ENCODE results near the gene GRM4. TPM values are rescaled to one million over a fixed set of nuclear protein-coding genes. Genes with fewer than 3 reads are reported as not detected.

The GRM4 gene
- total and polyA plus RNA-seq, 12 donors = not detected

DNA sequence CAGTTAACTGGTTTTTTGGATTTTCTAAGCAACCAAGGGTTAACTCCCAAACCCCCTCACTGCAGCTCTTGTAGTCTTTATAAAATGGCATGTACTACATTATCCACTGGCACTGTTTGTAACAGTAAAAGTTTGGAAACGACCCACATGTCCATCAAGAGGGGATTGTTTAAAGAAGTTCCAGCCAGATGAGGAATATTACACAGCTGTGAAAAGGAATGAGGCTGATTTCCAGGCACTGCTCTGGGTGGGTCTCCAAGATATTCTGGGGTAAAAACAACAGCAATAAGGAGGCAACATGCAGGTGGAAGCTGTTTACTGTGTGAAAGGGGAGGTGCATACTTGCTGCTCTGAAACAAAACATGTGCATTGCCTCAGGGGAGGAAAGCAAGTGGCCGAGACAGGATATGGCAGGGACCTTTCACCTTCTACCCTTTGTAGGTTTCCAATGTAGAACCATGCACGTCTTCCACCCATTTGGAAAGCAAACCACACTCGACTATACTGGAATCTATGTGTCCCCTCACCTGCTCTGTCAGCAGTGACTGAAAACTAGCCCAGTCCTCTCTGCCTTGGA, 51.9 kb downstream of the GRM4 start:
- no peak for DNase-seq
- Histone ChIP-seq H3K27ac (no peak overlapping the region), H3K4me3 (no peak overlapping the region), H3K36me3 (no peaks in the 10 kb centered on the region), H3K27me3 (peaks cover 5 to 63% (median 40%) of the 10 kb centered on the region in 7 donors), H3K9me3 (no peaks in the 10 kb centered on the region), H3K4me1 (no peaks in the 10 kb centered on the region)
- no peak for ATAC-seq
- TF ChIP-seq, protein P1, sequence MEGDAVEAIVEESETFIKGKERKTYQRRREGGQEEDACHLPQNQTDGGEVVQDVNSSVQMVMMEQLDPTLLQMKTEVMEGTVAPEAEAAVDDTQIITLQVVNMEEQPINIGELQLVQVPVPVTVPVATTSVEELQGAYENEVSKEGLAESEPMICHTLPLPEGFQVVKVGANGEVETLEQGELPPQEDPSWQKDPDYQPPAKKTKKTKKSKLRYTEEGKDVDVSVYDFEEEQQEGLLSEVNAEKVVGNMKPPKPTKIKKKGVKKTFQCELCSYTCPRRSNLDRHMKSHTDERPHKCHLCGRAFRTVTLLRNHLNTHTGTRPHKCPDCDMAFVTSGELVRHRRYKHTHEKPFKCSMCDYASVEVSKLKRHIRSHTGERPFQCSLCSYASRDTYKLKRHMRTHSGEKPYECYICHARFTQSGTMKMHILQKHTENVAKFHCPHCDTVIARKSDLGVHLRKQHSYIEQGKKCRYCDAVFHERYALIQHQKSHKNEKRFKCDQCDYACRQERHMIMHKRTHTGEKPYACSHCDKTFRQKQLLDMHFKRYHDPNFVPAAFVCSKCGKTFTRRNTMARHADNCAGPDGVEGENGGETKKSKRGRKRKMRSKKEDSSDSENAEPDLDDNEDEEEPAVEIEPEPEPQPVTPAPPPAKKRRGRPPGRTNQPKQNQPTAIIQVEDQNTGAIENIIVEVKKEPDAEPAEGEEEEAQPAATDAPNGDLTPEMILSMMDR (IDR thresholded peaks at IDR 0.05) = no peak
- WGBS, 2 donors = 38 to 50% methylated on average over 4 of the region's 4 CpGs
- intact Hi-C loops (cut with DNase I) = no loop called here

DNA sequence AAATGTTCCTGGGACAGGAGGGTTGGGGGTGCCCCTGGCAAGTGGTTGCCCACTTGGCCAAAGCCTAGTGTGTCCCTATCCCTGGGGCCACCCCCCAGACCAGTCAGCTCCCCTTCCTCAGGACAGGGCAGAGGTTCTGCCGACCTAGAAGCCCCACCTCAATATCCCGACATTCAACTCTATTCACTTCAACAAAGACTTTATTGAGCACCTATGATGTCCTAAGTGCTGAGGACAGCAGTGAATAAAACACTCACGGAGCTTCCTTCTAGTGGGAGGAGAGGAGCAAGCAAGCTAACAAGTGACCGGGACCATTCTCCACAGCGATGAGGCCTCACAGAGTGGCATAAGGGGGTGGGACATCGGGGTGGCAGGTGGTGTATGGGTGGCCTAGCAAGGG, 52.7 kb downstream of the GRM4 start:
- TF ChIP-seq, protein P1 (IDR thresholded peaks at IDR 0.05) = no peak
- DNase-seq = no peak
- Histone ChIP-seq H3K27ac (no peak overlapping the region), H3K9me3 (no peaks in the 10 kb centered on the region), H3K27me3 (peaks cover 5 to 56% (median 40%) of the 10 kb centered on the region in 7 donors), H3K36me3 (no peaks in the 10 kb centered on the region), H3K4me3 (no peak overlapping the region), H3K4me1 (no peaks in the 10 kb centered on the region)
- WGBS, 2 donors = 85 to 89% methylated on average over 6 of the region's 6 CpGs
- intact Hi-C loops (cut with DNase I) = no loop called here
- no peak for ATAC-seq

DNA sequence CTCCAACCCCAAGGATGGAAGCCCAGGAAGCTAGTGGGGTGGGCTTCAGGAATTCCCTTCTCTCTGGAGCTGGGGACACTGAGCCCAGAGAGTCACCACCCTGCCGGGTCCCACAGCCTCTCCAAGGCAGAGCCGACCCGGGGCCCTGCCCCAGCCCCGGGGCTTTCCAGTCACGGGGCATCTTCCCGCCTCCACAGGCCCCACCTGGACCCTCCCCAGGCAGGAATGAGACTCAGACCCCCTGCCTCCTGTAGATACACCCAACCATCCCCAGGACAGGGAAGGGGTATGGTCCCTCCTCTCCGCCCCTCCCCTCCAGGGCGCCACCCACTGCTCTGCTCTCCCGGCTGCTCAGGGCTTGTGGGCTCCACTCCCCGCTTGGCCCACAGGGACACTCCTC, 53.3 kb downstream of the GRM4 start:
- no peaks in the 10 kb centered on the region for H3K36me3 ChIP-seq
- no peak overlapping the region for H3K4me3 ChIP-seq
- H3K27ac ChIP-seq = no peak overlapping the region
- ATAC-seq (no peak), DNase-seq (no peak)
- H3K4me1 ChIP-seq = no peaks in the 10 kb centered on the region
- peaks cover 5 to 50% (median 35%) of the 10 kb centered on the region in 7 donors for H3K27me3 ChIP-seq
- intact Hi-C loops (cut with DNase I) = no loop called here
- H3K9me3 ChIP-seq = no peaks in the 10 kb centered on the region
- TF ChIP-seq, protein P1 (IDR thresholded peaks at IDR 0.05) = no peak
- 73 to 78% methylated on average over 10 of the region's 10 CpGs for WGBS, 2 donors

DNA sequence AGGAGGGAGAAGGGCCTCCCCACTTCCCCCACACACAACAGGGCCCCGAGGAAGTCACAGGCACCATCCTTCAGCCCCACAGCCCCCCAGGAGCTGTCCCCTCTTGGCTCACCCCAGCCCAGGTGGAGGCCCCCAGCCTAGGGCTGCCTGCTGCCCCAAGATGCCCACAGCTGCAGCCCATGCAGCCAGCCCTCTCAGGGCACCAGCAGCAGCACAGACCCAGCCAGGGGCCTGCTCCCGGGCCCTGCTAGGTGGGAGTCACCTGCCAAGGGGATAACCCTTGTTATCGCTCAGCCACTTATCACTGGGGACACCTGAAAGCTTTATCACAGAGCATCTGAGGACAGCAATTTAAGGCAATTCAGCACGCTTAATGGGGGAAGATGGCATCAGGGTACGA, 55.0 kb downstream of the GRM4 start:
- Histone ChIP-seq H3K9me3 (no peaks in the 10 kb centered on the region), H3K27ac (no peak overlapping the region), H3K36me3 (no peaks in the 10 kb centered on the region), H3K4me3 (no peak overlapping the region), H3K4me1 (no peaks in the 10 kb centered on the region), H3K27me3 (peaks cover 5 to 44% (median 26%) of the 10 kb centered on the region in 7 donors)
- TF ChIP-seq, protein P1 (IDR thresholded peaks at IDR 0.05) = no peak
- 66 to 79% methylated on average over 5 of the region's 5 CpGs for WGBS, 2 donors
- DNase-seq = no peak
- ATAC-seq = no peak
- intact Hi-C loops (cut with DNase I) = no loop called here

All from heart right ventricle (tissue), 16 donors.